ENCODE results near the gene PTPRJ.
"Not testable (repeated sequence)": the region's sequence is repeated elsewhere in the genome, so short reads cannot be mapped to it uniquely, and the experiment has no call there.

The PTPRJ gene

GRCh38 chr11:47980088-47980906, at the start of gene PTPRJ:
Gene PTPRJ, plus strand, starts transcription at chr11:47980559. Its CDS starts 354 bp downstream, at chr11:47980913.
- Histone ChIP-seq H3K27ac (ENCODE audit: low read depth, low read length) (peak within 1 kb of the TSS; percentile 30), H3K4me1 (ENCODE audit: control insufficient read depth, insufficient read depth, low read length) (peaks cover 4% of the 10 kb centered on the region)

GRCh38 chr11:47932544-47932943, 47.8 kb upstream of the PTPRJ start:
- no peak overlapping the region for H3K27ac ChIP-seq (ENCODE audit: low read depth, low read length)
- H3K4me3 ChIP-seq (ENCODE audit: low read length), result no peak overlapping the region
- no peaks in the 10 kb centered on the region for H3K36me3 ChIP-seq (ENCODE audit: control insufficient read depth, insufficient read depth, low read length)
- H3K4me1 ChIP-seq (ENCODE audit: control insufficient read depth, insufficient read depth, low read length), result no peaks in the 10 kb centered on the region
- H3K9ac ChIP-seq (ENCODE audit: low read length), result no peak overlapping the region
- no peaks in the 10 kb centered on the region for H3K27me3 ChIP-seq (ENCODE audit: control insufficient read depth, insufficient read depth, low read length)

More at GRCh38 chr11:47980088-47980906, at the start of gene PTPRJ:
- Histone ChIP-seq H3K4me3 (ENCODE audit: low read length) (peak within 1 kb of the TSS; percentile 61), H3K36me3 (ENCODE audit: control insufficient read depth, insufficient read depth, low read length) (no peaks in the 10 kb centered on the region), H3K9ac (ENCODE audit: low read length) (peak within 1 kb of the TSS; percentile 16), H3K27me3 (ENCODE audit: control insufficient read depth, insufficient read depth, low read length) (no peaks in the 10 kb centered on the region)

GRCh38 chr11:47933797-47934196, 46.6 kb upstream of the PTPRJ start:
- H3K9ac ChIP-seq (ENCODE audit: low read length); H3K36me3 ChIP-seq (ENCODE audit: control insufficient read depth, insufficient read depth, low read length); H3K4me1 ChIP-seq (ENCODE audit: control insufficient read depth, insufficient read depth, low read length); H3K27me3 ChIP-seq (ENCODE audit: control insufficient read depth, insufficient read depth, low read length); H3K27ac ChIP-seq (ENCODE audit: low read depth, low read length); H3K4me3 ChIP-seq (ENCODE audit: low read length): not testable (repeated sequence)

DNA sequence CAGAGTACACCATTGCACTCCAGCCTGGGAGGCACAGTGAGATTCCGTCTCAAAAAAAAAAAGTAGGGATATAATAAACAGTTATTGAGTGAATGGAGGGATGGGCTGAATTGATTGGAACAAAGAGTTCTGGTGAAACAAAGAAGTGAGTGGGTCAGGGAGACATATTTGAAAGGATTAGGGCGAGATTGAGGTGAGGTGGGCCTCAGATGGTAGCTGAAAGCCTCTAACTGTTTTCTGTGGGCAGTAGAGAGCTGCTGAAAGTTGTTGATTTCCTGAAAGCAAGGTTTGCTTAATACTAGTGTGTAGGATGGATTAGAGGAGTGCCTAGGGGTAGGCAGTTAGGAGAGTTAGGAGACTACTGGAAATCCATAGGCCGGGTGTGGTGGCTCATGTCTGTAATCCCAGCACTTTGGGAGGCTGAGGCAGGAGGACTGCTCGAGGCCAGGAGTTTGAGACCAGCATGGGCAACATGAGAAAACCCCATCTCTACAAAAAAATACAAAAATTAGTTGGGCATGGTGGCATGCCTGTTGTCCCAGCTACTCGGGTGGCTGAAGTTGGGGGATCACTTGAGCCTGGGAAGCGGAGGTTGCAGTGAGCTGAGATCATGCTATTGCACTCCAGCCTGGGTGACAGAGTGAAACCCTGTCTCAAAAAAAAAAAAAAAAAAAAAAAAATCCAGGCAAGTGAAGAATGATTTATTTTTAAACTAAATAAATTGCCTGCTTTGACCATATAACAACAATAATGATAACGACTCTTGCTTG, 41.4 kb upstream of the PTPRJ start:
- Histone ChIP-seq H3K27ac (ENCODE audit: low read depth, low read length) (no peak overlapping the region), H3K36me3 (ENCODE audit: control insufficient read depth, insufficient read depth, low read length) (no peaks in the 10 kb centered on the region), H3K4me3 (ENCODE audit: low read length) (no peak overlapping the region), H3K4me1 (ENCODE audit: control insufficient read depth, insufficient read depth, low read length) (no peaks in the 10 kb centered on the region), H3K27me3 (ENCODE audit: control insufficient read depth, insufficient read depth, low read length) (no peaks in the 10 kb centered on the region), H3K9ac (ENCODE audit: low read length) (peak overlapping the region; percentile 4)

GRCh38 chr11:47940904-47941649, 39.3 kb upstream of the PTPRJ start:
- Histone ChIP-seq H3K27ac (ENCODE audit: low read depth, low read length) (no peak overlapping the region), H3K4me3 (ENCODE audit: low read length) (no peak overlapping the region), H3K9ac (ENCODE audit: low read length) (no peak overlapping the region), H3K36me3 (ENCODE audit: control insufficient read depth, insufficient read depth, low read length) (no peaks in the 10 kb centered on the region), H3K27me3 (ENCODE audit: control insufficient read depth, insufficient read depth, low read length) (no peaks in the 10 kb centered on the region), H3K4me1 (ENCODE audit: control insufficient read depth, insufficient read depth, low read length) (no peaks in the 10 kb centered on the region)

GRCh38 chr11:47941907-47942558, 38.3 kb upstream of the PTPRJ start:
- Histone ChIP-seq H3K27ac (ENCODE audit: low read depth, low read length) (no peak overlapping the region), H3K4me3 (ENCODE audit: low read length) (no peak overlapping the region), H3K27me3 (ENCODE audit: control insufficient read depth, insufficient read depth, low read length) (no peaks in the 10 kb centered on the region), H3K36me3 (ENCODE audit: control insufficient read depth, insufficient read depth, low read length) (no peaks in the 10 kb centered on the region), H3K4me1 (ENCODE audit: control insufficient read depth, insufficient read depth, low read length) (no peaks in the 10 kb centered on the region), H3K9ac (ENCODE audit: low read length) (no peak overlapping the region)

- no peak overlapping the region for H3K27ac ChIP-seq (ENCODE audit: low read depth, low read length)
- no peak overlapping the region for H3K9ac ChIP-seq (ENCODE audit: low read length)
- no peaks in the 10 kb centered on the region for H3K36me3 ChIP-seq (ENCODE audit: control insufficient read depth, insufficient read depth, low read length)
- H3K4me3 ChIP-seq (ENCODE audit: low read length), result no peak overlapping the region
- H3K27me3 ChIP-seq (ENCODE audit: control insufficient read depth, insufficient read depth, low read length), result no peaks in the 10 kb centered on the region
- no peaks in the 10 kb centered on the region for H3K4me1 ChIP-seq (ENCODE audit: control insufficient read depth, insufficient read depth, low read length)
Measured at GRCh38 chr11:47943721-47944586, 36.4 kb upstream of the PTPRJ start.

GRCh38 chr11:47944632-47945031, 35.7 kb upstream of the PTPRJ start:
- Histone ChIP-seq H3K4me3 (ENCODE audit: low read length) (no peak overlapping the region), H3K9ac (ENCODE audit: low read length) (no peak overlapping the region), H3K4me1 (ENCODE audit: control insufficient read depth, insufficient read depth, low read length) (no peaks in the 10 kb centered on the region), H3K27me3 (ENCODE audit: control insufficient read depth, insufficient read depth, low read length) (no peaks in the 10 kb centered on the region), H3K36me3 (ENCODE audit: control insufficient read depth, insufficient read depth, low read length) (no peaks in the 10 kb centered on the region), H3K27ac (ENCODE audit: low read depth, low read length) (no peak overlapping the region)

DNA sequence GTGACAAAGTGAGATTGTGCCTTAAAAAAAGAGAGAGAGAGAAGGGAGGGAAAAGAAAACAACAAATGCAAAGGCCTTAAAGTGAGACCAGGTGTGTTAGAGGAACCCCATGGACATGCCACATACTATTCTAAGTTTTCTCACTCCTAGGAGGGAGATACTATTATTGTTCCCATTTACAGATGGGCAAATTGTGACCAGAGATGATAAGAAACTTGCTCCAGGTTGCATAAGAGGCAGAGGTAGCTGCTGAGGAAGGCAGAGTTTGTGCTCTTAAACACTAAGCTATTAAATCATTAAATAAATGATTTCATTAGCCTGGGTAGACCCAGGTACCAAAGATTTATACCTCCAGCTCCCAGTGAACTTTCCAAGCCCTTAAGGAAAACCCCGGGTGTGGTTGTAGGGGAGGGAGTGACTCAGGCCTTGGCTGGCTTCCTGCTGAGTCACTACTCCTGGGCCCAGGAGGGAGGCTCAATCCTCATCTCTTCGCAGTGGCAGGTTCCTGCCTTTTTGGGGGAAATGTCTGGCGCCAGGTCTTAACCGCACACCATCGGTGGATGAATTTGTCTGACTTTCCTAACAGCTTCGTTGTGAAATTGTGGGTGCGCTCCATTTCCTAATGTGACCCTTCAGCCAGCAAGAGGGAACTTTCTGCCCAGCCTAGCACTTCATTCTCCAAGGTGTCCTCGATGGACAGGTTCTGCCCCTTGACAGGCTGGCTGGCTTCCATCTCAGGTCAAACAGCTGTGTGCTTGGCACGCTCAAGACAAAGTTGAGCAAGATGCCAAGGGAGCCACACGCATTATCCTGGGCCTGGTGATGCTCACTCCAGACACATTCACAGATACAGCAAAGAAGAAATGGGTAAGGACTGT, 33.4 kb upstream of the PTPRJ start:
- no peaks in the 10 kb centered on the region for H3K27me3 ChIP-seq (ENCODE audit: control insufficient read depth, insufficient read depth, low read length)
- no peaks in the 10 kb centered on the region for H3K4me1 ChIP-seq (ENCODE audit: control insufficient read depth, insufficient read depth, low read length)
- H3K36me3 ChIP-seq (ENCODE audit: control insufficient read depth, insufficient read depth, low read length), result no peaks in the 10 kb centered on the region
- H3K9ac ChIP-seq (ENCODE audit: low read length), result no peak overlapping the region
- no peak overlapping the region for H3K4me3 ChIP-seq (ENCODE audit: low read length)
- peak overlapping the region; percentile 2 for H3K27ac ChIP-seq (ENCODE audit: low read depth, low read length)

GRCh38 chr11:47948137-47948536, 32.2 kb upstream of the PTPRJ start:
- Histone ChIP-seq H3K27me3 (ENCODE audit: control insufficient read depth, insufficient read depth, low read length) (no peaks in the 10 kb centered on the region), H3K4me1 (ENCODE audit: control insufficient read depth, insufficient read depth, low read length) (no peaks in the 10 kb centered on the region), H3K36me3 (ENCODE audit: control insufficient read depth, insufficient read depth, low read length) (no peaks in the 10 kb centered on the region), H3K27ac (ENCODE audit: low read depth, low read length) (no peak overlapping the region), H3K4me3 (ENCODE audit: low read length) (no peak overlapping the region), H3K9ac (ENCODE audit: low read length) (no peak overlapping the region)
